Cardiac fibroblast (primary cell): Measurements from ENCODE around the gene CDC23.
A peak's percentile ranks its signal among the peaks of the same experiment; 100 is the strongest.

Experiments used
- DNase-seq, 2 donors: peaks; one replicate each; pipeline versions ENCODE4 v3.0.0 to v3.0.0-alpha.2; 2010; ENCODE audit warnings: low read depth in 2 of 2
- H3K4me3 ChIP-seq, 2 donors: replicated peaks in 1 of 2; 1 replicate in 1 of 2; 2 replicates in 1 of 2; pipeline ENCODE4 v1.5.1; 2011; ENCODE audit warnings: low read depth in 2 of 2, low read length in 2 of 2, mild to moderate bottlenecking in 2 of 2, moderate library complexity in 1 of 2
- TF ChIP-seq, protein P1 (sequence below): IDR thresholded peaks from one replicate; pipeline ENCODE4 v1.5.1; 2011; ENCODE audit warnings: low read depth, mild to moderate bottlenecking, low read length, inconsistent platforms

The CDC23 gene

DNA sequence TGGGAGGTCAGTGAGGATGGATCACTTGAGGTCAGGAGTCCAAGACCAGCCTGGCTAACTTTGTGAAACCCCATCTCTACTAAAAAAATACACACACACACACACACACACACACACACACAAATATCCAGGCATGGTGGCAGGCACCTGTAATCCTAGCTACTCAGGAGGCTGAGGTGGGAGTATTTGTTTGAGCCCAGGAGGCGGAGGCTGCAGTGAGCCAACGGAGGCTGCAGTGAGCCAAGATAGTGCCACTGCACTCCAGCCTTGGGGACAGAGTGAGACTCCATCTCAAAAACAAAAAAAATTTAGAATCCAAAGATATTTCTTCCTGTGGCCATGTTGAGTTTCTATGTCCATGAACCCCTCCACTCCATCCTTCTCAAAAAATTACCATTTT lies 21.5 kb upstream of the CDC23 start:
- no peak overlapping the region for H3K4me3 ChIP-seq
- DNase-seq = no peak
- TF ChIP-seq, protein P1, sequence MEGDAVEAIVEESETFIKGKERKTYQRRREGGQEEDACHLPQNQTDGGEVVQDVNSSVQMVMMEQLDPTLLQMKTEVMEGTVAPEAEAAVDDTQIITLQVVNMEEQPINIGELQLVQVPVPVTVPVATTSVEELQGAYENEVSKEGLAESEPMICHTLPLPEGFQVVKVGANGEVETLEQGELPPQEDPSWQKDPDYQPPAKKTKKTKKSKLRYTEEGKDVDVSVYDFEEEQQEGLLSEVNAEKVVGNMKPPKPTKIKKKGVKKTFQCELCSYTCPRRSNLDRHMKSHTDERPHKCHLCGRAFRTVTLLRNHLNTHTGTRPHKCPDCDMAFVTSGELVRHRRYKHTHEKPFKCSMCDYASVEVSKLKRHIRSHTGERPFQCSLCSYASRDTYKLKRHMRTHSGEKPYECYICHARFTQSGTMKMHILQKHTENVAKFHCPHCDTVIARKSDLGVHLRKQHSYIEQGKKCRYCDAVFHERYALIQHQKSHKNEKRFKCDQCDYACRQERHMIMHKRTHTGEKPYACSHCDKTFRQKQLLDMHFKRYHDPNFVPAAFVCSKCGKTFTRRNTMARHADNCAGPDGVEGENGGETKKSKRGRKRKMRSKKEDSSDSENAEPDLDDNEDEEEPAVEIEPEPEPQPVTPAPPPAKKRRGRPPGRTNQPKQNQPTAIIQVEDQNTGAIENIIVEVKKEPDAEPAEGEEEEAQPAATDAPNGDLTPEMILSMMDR = no peak

DNA sequence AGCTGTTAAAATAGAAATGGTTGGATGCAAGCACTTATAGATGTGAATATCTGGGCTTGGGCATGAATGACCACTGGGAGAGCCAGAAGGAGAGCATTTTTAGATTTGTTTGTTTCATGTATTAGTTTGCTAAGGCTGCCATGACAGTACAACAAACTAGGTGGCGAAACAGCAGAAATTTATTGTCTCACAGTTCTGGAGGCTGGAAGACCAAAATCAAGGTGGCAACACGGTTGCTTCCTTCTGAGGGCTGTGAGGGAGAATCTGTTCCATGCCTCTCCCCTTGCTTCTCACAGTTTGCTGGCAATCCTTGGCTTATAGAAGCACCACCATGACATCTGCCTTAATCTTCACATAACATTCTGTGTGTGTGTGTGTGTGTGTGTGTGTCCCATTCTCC lies 20.2 kb upstream of the CDC23 start:
- no peak for DNase-seq
- TF ChIP-seq, protein P1 = no peak
- H3K4me3 ChIP-seq = no peak overlapping the region

DNA sequence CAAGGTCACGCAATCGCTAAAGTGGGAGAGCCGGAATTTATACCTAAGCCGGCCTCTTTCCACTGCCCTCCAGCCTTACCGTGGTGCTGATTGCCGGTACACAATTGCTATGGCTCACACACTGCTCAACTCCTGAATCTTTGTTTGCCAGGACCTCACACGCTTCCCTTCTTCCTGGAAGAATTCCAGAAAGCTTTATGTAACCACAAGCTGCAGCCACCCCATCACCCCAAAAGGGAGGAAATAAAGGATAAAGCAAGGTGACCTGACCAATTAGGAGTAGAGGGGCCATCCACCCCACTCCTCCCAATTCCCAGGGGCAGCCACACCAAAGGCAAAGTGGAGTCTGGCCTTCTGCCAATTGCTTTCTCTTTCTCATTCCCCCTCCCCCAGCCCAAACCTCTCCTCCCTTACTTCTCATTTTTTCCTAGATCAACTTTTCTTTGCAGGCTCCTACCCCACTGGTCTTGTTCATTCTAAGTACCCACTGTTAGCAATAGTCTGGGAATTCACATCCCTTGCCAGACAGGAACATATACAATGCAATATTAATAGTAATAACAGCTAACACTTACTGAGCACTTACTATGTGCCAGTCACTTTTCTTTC lies 18.0 kb upstream of the CDC23 start:
- no peak overlapping the region for H3K4me3 ChIP-seq
- TF ChIP-seq, protein P1 = no peak
- peak; percentile 70 to 71 for DNase-seq

DNA sequence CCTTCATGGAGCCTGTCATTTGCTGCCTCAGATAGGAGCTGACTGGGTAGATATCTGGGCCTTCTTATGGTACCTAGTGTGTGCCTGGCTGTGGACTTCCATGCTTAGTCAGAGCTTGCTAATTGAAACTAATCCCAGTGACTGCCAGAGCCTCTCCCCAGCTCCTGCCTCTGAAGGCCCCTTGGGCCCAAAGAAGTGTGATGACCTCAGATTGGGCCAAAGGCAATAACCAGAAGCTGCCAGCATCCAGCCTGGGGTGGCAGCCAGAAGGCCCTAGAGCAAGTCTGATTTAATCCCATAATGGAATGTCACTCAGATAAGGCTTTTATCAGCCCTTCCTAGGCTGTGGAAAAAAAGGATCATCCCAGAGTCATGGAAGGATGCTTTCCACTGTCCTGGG lies 17.1 kb upstream of the CDC23 start:
- DNase-seq = peak; percentile 45 to 60
- H3K4me3 ChIP-seq = no peak overlapping the region
- TF ChIP-seq, protein P1 = no peak

DNA sequence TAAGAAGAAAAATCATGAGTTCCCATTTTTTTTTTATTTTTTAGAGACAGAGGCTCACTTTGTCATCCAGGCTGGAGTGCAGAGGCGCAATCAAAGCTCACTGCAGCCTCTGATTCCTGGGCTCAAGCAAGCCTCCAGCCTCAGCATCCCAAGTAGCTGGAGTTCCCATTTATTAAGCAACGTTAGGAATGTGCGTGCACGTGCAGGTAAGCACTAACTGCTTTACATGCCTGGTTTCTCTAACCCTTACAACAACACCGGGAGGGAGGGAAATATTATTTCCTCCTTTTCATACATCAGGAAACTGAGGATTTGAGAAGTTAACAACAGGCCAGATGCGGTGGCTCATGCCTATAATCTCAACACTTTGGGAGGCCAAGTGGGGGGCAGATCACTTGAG lies 16.3 kb upstream of the CDC23 start:
- H3K4me3 ChIP-seq = no peak overlapping the region
- no peak for DNase-seq
- TF ChIP-seq, protein P1 = no peak

DNA sequence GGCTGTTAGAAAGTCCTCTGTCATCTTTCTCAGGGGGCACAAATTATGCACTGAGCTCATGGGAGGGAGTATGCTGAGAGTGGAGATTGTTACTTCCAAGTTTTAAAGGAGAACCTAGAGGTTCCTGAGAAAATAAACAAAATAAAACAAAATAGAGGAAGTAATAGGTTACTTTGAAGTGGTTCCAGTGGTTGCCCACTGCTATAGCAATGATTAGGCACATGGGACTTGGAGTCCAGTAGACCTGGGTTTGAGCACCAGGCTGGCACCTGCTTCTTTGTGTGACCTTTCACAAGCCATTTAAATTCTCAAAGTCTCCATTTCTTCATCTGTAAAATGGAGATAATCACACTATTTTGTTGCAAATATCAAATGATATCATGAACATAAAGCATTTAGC lies 13.8 kb upstream of the CDC23 start:
- H3K4me3 ChIP-seq = no peak overlapping the region
- TF ChIP-seq, protein P1 = no peak
- DNase-seq = no peak

DNA sequence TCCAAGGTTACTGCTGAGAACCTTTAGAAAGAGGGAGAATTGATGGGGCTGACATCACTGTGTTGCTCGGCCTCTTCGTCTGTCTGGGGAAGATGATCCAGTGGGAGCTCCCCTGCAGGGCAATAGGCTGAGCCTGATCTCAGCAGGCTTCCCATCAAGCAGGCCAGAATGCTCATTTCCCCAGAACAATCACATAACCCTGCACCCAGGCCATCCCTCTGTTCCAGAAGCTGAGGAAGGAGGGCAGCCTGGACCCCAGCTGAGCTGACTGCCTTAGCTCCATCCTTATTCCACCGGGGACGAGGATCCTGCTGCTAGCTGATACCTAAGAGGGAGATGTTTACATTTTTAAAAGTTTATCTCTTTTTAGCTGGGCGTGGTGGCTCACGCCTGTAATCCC lies 11.6 kb upstream of the CDC23 start:
- TF ChIP-seq, protein P1 = no peak
- DNase-seq = no peak
- no peak overlapping the region for H3K4me3 ChIP-seq
